ENCODE results near the gene IGF2R.
"Not testable (repeated sequence)": the region's sequence is repeated elsewhere in the genome, so short reads cannot be mapped to it uniquely, and the experiment has no call there.

IGF2R gene

DNA sequence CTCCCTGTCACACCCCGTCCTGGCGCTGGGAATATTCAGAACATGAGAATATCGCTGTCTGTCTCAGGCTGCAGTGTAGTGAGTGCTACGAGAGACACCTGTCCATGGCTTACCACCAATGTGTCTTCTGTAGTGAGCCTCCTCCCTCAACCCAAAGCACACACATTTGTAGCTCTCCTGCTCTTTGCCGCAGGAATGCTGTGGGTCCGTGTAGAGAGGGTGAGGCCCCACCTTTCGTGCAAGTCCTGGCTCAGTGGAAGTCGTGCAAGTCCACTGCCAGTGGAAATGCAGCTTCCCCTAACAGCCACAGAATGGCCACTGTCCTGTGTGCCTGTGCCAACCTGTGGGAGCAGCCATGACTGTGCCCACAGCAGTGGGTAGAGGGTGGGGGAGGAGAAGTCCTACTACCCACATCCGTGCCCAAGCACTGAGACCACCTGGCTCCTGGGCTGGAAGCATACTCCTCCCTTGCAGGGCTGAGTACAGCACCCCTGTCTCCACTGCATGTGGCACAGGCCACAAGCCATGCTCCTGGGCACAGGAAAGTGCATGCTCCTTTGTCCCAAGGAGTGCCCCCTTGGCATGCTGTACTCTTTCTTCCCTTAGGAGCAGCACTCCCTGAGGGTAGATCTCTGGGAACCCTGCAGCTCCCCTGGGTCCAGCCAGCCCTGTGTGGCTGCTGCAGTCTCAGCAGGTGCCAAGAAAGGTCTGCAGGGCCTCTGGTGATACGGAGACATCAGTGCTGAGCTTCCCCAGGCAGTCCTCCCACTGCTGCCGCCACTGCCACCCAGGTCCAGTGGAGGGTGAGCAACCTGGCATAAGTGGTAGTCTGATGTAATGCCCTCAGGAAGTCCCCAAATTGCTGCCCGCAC lies 28.0 kb downstream of the IGF2R start:
- no peak for DNase-seq (ENCODE audit: low read depth)

DNA sequence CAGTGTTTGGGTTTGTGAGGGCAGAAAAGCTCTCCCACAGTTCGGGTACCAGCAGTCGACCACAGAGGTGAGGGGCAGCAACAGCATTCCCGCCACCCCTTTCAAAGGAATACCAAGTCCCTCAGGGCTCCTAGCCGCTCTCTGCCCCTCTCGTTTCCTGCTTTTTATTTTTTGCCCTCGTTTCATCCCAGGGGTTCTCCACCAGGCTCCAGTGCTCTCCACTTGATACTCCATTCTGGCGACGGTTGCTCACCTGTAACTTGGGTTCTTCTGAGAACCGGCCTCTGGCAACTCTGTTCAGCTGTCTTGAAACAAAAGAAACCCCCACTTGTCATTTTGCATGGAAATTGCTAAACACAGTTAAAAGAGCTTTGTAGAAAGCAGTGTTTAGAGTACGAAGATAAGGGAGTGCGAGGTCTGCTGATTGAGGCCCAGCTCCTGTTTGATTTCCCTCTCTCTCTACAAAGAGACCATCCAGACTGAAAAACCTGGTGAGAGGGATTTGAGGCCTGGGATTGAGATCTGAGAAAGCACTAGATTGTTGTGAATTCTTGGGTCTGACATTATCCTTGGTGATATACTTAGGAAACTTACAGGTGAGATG lies 28.7 kb downstream of the IGF2R start:
- DNase-seq (ENCODE audit: low read depth) = no peak

DNA sequence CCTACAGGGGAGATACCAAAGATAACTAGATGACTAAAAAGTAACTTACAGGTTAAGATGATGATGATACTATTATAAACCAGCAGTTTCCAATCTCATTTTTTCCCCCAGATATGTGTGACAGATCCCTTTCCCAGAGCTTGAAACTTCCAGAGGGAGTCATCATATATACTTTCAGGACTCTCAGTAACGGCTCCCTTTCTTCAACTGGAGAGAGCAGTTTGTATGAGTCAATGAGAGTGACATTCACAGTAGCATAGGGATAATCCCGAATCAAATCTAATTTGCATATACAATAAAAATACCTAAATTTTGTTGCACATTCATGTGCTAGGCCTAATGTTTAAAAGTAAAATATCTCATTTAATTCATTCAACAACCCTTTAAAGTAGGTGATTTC lies 29.7 kb downstream of the IGF2R start:
- DNase-seq (ENCODE audit: low read depth) = no peak

- DNase-seq (ENCODE audit: low read depth) = no peak
Measured at GRCh38 chr6:159999240-159999671, 30.4 kb downstream of the IGF2R start.

DNA sequence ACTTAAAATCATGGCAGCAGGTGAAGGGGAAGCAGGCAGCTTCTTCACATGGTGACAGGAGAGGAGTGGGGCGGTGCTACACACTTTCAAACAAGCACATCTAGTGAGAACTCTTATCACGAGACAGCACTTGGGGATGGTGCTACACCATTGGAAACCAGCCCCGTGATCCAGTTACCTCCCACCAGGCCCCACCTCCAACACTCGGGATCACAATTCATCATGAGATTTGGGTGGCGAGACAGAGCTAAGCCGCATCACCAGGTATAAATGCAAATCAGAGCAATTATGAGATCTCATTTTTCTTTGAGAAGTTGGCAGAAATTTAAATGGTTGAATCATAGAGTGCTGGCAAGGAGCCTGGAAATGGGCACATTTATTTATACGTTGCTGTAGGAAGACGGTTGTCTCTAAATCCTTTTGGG lies 31.4 kb downstream of the IGF2R start:
- DNase-seq (ENCODE audit: low read depth) = no peak

- DNase-seq (ENCODE audit: low read depth) = not testable (repeated sequence)
Measured at GRCh38 chr6:160000893-160001427, 32.1 kb downstream of the IGF2R start.

- no peak for DNase-seq (ENCODE audit: low read depth)
Measured at GRCh38 chr6:160002882-160003281, 34.0 kb downstream of the IGF2R start.

DNA sequence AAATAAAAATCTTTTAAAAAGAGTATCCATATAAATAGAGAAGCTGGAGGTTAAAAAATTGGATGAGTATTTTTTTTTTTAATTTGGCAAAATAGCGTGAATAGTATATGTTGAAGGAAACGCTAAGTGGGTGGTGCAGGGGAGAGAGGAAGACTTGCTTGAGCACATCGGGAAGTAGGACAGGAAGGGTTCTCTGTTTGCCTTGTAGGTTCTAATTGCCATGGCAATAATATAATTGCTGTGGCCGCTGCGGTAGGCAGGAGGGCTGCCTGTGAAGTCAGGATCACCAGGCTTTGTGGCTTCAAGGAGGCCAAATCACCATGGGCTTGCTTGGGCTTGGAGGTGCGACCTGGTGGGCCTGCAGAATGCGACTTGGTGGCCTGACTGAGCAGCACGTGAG lies 35.1 kb downstream of the IGF2R start:
- no peak for DNase-seq (ENCODE audit: low read depth)

GRCh38 chr6:160004419-160005175 lies 35.7 kb downstream of the IGF2R start:
- DNase-seq (ENCODE audit: low read depth) = no peak

DNA sequence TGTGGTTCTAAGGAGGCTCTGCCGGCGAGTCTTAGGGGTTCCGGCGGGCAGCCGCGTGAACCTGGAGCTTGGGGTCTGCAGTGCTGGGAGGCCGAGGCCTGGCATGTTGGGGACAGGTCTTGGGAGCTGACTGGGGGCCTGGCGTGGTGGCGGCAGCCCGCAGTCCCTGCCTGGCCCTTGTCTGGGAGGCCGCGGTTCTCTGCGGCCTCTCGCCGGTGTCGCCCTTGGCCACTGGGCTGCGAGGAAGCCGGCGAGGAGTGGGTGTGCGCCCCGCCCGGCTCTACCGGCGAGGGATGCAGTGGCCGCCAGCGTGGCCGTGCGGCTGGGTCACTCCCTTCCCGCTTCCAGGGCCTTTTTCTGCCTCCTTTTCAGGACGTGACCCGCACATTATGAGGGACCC lies 36.3 kb downstream of the IGF2R start:
- no peak for DNase-seq (ENCODE audit: low read depth)

GRCh38 chr6:160005861-160006540 lies 37.1 kb downstream of the IGF2R start:
- no peak for DNase-seq (ENCODE audit: low read depth)

GRCh38 chr6:160007145-160007544 lies 38.3 kb downstream of the IGF2R start:
- no peak for DNase-seq (ENCODE audit: low read depth)

- DNase-seq (ENCODE audit: low read depth) = no peak
Measured at GRCh38 chr6:160007611-160008010, 38.7 kb downstream of the IGF2R start.

- no peak for DNase-seq (ENCODE audit: low read depth)
Measured at GRCh38 chr6:160010067-160010466, 41.2 kb downstream of the IGF2R start.

DNA sequence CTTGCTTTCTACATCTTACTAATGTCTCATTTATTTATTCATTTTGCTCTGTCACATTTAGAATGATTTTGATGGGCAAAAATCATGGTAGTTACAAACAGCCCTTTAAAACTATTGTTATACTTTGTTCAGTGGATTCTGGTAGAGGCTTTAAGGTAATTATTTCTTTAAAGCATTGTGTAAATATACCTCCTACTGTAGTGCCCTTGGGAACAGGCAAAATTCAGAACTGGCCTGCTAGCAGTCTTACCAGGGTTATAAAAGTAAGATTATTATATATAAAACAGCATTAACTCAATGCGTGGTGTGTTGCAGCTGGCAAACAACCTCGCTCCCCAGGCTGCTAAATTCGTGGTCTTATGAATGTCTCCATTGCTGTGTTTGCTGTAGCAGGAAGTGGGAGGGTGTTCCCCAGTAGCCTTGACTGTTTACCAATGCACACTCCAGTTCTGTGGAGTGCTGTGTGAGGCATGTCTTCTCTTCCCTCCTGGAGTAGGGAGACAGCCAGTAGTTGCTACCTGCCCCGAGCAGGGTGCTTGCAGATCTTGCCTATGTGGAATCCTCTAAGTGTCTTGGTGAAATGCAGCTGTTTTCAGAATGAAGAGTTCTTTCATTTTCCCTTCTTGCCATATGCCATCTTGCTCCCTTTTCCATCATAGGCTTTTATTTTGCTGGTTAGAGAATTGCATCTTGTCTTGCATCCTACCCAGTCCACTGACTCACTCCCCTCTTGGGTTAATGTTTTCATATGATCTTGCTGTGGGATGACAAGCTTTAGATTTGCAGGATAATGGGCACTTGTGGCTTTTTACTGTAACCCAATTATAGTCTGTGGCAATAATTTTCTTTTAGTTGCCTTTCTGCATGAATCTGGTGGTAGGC lies 45.3 kb downstream of the IGF2R start:
- DNase-seq (ENCODE audit: low read depth) = no peak

DNA sequence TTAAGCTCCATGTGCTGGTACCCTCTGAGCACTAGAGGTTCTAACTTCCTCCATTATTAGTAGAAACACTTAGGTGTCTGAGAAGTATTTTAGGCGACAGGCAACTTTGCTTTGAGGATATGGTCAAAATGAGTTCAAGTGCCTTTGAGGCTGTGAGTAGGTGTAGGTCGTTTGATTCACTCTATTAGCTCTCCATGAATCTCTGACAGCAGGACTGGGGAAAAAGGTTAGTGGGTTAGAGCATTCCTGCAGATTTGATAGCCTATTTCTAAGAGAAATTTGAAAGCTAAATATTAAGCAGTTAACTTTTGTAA lies 45.9 kb downstream of the IGF2R start:
- DNase-seq (ENCODE audit: low read depth) = no peak

- no peak for DNase-seq (ENCODE audit: low read depth)
Measured at GRCh38 chr6:160015778-160016684, 47.1 kb downstream of the IGF2R start.

- no peak for DNase-seq (ENCODE audit: low read depth)
Measured at GRCh38 chr6:160022101-160022500, 53.2 kb downstream of the IGF2R start.

- DNase-seq (ENCODE audit: low read depth) = no peak
Measured at GRCh38 chr6:160022793-160023192, 53.9 kb downstream of the IGF2R start.

GRCh38 chr6:160024152-160024551 lies 55.3 kb downstream of the IGF2R start:
- DNase-seq (ENCODE audit: low read depth) = no peak

Measured in stimulated activated CD8-positive, alpha-beta memory T cell treated with anti-CD3 and anti-CD28 coated beads, Interleukin-15, amount 100 ng/mL, for 1 hour (primary cell).